Measurements from ENCODE around the gene LCTL.

Gene LCTL

GRCh38 chr15:66565741-66566144, at the start of gene LCTL:
LCTL (minus strand) TSS chr15:66565998; CDS start chr15:66565365, 633 bp downstream.
- H3K4me3 ChIP-seq (replicated peaks; ENCODE audit: low read depth, low read length), result no peak within 1 kb of the TSS
- no peak for DNase-seq (ENCODE audit: extremely low read depth, low read depth)
- no peak for TF ChIP-seq CTCF (IDR thresholded peaks at IDR 0.05; ENCODE audit: low read depth, low read length, missing control alignments)

GRCh38 chr15:66614951-66615760, 49.4 kb upstream of the LCTL start:
- no peak for TF ChIP-seq CTCF (IDR thresholded peaks at IDR 0.05; ENCODE audit: low read depth, low read length, missing control alignments)
- H3K4me3 ChIP-seq (replicated peaks; ENCODE audit: low read depth, low read length), result no peak overlapping the region
- no peak for DNase-seq (ENCODE audit: extremely low read depth, low read depth)

- H3K4me3 ChIP-seq (replicated peaks; ENCODE audit: low read depth, low read length), result no peak overlapping the region
- no peak for DNase-seq (ENCODE audit: extremely low read depth, low read depth)
- TF ChIP-seq CTCF (IDR thresholded peaks at IDR 0.05; ENCODE audit: low read depth, low read length, missing control alignments), result no peak
These were observed 48.7 kb upstream of the LCTL start for GRCh38 chr15:66614456-66614855.

GRCh38 chr15:66613743-66614142, 47.9 kb upstream of the LCTL start:
- TF ChIP-seq CTCF (IDR thresholded peaks at IDR 0.05; ENCODE audit: low read depth, low read length, missing control alignments), result no peak
- DNase-seq (ENCODE audit: extremely low read depth, low read depth), result no peak
- no peak overlapping the region for H3K4me3 ChIP-seq (replicated peaks; ENCODE audit: low read depth, low read length)

GRCh38 chr15:66611257-66612053, 45.7 kb upstream of the LCTL start:
- no peak for DNase-seq (ENCODE audit: extremely low read depth, low read depth)
- H3K4me3 ChIP-seq (replicated peaks; ENCODE audit: low read depth, low read length), result no peak overlapping the region
- no peak for TF ChIP-seq CTCF (IDR thresholded peaks at IDR 0.05; ENCODE audit: low read depth, low read length, missing control alignments)

GRCh38 chr15:66609876-66610275, 44.1 kb upstream of the LCTL start:
- no peak for DNase-seq (ENCODE audit: extremely low read depth, low read depth)
- no peak overlapping the region for H3K4me3 ChIP-seq (replicated peaks; ENCODE audit: low read depth, low read length)
- no peak for TF ChIP-seq CTCF (IDR thresholded peaks at IDR 0.05; ENCODE audit: low read depth, low read length, missing control alignments)
